KOPT-K1 (cell line): ENCODE measurements around the gene HGFAC.

ENCODE experiments used
- H3K27ac ChIP-seq: fragments of 200-600 bp; sonication (generic); 2 replicates; pipeline ENCODE4 v1.5.1; 2016; ENCODE audit warnings: antibody characterized with exemption, mild to moderate bottlenecking, low read depth, low read length; ENCODE audit not compliant: poor library complexity, severe bottlenecking
- H3K36me3 ChIP-seq: fragments of 200-600 bp; sonication (generic); 2 replicates; pipeline ENCODE4 v1.5.1; 2017; ENCODE audit warnings: antibody characterized with exemption, mild to moderate bottlenecking, low read length, moderate library complexity; ENCODE audit not compliant: insufficient read depth
- H3K9me3 ChIP-seq: fragments of 200-600 bp; sonication (generic); 2 replicates; pipeline ENCODE4 v1.5.1; 2017; ENCODE audit warnings: antibody characterized with exemption, low read length, mild to moderate bottlenecking; ENCODE audit not compliant: insufficient read depth, poor library complexity, severe bottlenecking

The HGFAC gene

DNA sequence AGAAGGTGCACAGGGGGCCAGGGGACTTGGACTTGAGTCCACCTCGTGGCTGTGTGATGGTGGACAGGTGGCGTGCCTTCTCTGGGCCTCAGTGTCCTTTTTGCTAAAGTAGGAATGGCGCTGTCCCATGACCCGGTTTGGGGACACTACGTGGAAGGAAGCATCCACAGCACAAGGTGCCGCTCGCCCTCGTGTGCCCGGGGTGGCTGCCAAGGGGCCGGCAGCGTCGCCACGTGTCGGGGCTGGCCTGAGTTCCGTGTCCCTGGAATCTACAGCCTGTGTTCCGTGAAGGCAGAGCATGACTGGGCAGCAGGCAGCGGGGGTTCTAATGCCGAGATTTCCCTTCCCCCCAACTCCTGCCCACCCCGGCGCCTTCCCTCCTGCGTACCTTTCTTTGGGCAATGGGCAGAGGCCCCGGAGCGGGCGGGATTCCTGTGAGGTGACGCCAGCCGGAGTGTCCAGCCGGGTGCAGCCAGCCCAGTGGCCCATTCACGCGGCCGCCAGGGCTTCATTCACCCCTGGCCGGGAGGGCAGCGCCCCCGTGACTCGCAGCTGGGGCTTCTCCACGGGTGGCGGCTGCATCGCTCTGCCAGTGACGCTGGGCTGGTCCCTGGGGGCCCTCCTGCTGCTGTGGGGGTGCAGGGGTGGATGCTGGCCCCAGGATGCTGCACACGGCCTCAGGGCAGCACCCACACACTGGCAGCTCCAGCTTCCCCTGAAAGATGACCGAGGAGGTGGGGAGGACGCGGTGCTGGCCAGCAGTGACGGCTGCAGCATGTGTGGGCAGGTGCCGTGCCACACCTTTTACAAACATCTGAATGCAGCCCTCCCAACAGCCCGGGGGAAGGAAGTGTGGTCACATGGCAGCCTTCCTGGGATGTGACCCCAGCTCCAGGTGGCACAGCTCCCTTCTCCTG, 42.5 kb downstream of the HGFAC start:
- no peaks in the 10 kb centered on the region for H3K9me3 ChIP-seq
- H3K27ac ChIP-seq = no peak overlapping the region
- no peaks in the 10 kb centered on the region for H3K36me3 ChIP-seq

DNA sequence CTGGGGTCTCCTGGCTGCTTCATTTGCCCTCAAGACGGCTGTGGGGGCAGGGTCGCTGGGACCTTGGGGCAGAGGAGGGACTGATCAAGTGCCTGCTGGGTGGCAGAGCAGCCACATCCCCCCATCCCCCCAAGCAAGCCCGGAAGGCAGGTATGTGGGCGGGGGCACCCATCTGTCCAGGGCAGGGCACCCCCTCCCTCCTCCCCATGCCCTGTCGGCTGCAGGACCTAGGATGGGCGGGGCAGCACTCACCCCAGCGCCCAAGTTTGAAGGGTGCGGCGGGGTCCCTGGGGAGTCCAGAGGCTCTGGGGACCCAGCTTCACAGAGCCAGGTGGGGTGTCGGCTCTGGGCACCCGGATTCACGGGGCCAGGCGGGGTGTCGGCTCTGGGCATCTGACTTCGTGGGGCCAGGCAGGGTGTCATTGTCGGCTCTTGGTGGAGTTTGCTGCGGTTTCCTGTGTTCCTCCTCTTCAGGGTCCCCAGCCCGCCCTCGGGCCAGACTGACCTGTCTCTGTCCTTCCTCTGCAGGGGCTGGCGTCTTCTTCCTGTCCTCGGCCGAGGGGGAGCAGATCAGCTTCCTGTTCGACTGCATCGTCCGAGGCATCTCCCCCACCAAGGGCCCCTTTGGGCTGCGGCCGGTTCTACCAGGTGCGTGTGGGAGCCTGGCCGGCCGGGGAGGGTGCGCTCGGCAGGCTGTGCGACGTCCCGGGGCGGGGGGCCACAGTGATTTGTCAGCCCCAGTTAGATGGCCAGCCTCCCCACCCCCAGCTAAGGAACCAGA, 43.4 kb downstream of the HGFAC start:
- H3K36me3 ChIP-seq = no peaks in the 10 kb centered on the region
- H3K9me3 ChIP-seq = no peaks in the 10 kb centered on the region
- H3K27ac ChIP-seq = no peak overlapping the region

DNA sequence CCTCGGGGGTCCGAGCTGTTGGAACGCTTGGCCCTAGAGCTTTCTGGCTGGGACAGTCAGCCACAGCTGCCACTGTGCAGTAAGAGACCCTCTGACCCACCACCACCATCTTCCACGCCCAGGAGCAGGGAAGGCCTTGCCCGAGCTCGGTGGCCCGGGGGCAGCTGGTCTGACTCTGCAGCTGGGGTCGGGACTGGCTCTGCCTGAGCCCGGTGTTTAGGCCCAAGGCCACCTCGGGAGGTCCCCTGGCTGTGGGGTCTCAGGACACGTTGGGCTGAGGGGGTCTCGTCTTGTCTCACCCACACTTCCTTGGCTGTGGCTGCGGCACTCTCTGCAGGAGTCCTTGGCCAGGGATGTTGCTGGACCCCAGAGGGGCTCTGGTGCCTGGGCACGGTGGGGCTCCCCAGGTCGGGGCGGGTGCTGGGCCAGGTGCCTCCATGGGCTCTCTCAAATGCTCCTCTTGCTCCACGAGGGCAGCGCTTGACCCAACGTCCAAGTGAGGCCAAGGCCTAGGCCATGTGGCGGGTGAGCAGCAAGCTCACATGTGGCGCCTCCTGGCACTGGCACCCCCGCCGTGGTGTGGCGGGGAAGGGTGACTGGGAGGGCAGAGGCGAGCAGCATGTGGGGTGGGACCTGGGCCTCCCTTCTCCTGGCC, 44.2 kb downstream of the HGFAC start:
- Histone ChIP-seq H3K9me3 (no peaks in the 10 kb centered on the region), H3K36me3 (no peaks in the 10 kb centered on the region), H3K27ac (no peak overlapping the region)

DNA sequence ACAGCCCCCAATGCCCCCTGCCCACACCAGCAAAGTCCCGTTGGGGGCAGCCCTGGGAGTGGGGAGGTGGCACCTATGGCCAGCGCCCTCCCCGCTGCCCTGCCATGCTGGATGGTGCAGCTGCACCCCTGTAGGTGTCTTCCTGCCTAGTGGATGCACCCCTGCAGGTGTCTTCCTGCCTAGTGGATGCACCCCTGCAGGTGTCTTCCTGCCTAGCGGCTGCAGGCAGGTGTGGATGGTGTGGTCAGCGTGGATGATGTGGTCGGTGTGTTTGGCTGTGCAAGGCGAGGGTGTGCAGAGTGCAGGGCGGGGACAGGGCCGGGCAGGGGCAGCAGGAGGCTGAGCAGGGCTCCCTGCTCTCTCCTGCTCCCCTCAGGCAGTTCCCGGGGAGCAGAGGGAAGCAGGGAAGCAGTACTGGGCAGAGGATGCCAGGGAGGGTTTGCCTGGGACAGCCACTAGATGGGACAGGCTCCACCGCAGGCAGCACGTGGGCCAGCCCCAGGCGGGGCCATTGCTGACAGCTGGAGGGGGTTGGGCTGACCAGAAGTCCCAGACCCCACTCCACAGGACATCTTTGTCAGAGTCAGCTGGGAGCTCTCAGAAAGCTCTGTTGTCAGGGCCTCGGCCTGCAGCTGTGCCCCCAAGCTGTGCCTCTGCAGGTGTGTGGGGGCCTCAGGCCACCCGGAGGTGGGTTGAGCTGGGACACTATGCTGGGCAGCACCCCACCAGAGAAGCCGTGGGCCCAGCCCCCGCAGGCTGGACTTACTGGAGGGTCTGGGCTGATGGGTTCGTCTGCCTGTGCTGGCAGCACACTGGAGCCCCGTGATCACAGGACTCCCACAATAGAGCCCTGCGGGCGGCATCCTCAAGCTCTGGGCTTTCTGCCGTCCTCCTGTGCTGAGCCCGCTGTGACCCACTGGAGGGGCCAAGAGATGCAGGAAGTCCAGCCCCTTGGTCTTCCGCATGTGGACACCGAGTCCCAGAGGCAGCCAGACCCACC, 45.1 kb downstream of the HGFAC start:
- H3K36me3 ChIP-seq = no peaks in the 10 kb centered on the region
- H3K9me3 ChIP-seq = no peaks in the 10 kb centered on the region
- H3K27ac ChIP-seq = no peak overlapping the region

DNA sequence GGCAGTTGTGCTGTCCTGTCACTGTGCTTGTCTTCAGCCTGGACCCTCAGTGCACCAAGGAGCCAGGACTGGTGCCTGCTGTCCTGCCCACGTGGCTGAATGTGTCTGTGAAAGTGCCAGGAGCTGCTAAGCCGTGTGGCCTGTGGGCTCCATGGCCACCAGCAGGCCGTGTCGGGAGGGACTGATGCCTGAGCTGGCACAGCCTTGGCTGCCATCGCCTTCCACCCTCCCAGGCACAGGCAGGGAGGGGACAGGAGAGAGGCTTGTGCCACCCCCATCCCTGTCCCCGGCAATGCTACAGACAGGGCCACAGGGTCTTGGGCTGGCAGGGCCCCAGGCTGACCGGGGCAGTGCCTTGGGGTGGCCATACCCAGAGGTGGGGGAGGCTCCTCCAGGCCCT, 46.1 kb downstream of the HGFAC start:
- no peaks in the 10 kb centered on the region for H3K9me3 ChIP-seq
- no peak overlapping the region for H3K27ac ChIP-seq
- no peaks in the 10 kb centered on the region for H3K36me3 ChIP-seq

DNA sequence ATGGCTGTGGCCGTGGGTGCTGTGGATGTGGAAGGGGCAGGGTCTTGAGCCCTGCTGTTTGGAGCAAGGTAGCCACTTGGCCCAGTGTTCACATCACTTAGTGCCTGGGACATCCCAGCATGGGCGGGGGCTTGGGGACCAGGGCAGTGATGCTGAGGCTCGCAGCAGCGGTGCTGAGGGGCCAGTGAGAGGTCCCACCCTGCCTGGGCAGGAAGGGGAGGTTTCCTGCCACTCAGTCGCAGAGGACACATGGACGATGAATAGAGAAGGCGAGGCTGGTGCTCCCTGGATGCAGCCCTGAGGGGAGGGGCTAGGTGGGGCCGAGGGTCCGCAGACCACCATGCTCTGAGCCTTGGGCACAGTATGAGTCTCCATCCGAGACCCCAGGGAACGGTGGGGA, 47.1 kb downstream of the HGFAC start:
- Histone ChIP-seq H3K27ac (no peak overlapping the region), H3K9me3 (no peaks in the 10 kb centered on the region), H3K36me3 (no peaks in the 10 kb centered on the region)

DNA sequence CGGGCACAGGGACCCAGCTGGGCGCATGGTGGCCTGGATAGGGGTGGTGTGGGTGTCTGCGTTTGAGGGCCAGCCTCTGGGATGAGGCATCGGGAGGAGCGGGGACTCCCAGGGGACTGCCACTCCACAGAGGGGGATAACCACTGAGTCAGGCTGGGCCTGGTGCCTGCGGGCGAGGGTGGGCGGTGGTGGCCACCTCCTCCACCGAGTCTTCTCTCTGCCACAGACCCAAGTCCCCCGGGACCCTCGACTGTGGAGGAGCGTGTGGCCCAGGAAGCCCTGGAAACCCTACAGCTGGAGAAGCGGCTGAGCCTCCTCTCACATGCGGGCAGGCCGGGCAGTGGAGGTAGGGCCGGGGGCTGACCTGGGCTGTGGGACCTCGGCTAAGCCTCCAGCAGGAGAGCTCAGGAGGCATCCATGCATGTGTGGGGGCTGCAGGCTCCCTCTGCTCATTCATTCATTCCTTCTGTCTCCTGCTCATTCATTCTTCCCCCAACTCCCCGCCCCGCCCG, 47.7 kb downstream of the HGFAC start:
- no peaks in the 10 kb centered on the region for H3K36me3 ChIP-seq
- no peaks in the 10 kb centered on the region for H3K9me3 ChIP-seq
- no peak overlapping the region for H3K27ac ChIP-seq

DNA sequence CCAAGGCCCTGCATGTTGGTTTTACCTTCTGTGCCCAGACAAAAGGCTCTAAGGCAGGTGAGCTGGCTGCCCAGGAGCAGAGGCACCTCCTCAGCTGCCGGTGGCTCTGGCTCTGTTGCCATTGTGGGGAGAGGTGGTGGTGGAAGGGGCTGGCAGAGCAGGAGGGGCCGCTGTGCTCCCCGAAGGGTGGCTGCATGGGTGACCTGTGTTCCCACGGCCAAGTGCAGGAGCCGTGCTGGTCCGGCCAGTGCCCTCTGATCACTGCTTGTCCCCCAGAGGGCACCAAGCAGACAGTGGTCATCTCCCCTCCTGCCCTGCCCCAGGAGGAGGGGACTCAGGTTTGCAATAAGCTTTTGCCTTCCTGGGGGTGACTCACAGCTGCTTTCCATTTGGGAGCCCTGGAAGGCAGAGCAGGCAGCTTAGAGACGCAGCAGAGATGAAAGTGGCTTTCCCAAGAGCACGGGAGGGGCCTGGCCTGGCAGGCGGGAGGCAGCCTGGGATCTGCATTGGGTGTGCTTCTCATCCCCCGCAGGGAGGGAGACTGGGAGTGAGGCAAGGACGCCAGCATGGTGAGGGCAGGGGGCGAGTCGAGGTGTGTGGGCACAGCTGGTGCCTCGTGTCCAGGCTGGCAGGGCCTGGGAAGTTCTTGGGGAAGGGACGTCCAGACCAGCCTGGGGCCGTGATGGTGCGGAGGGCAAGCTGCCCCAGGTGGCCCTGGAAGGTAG, 50.1 kb downstream of the HGFAC start:
- Histone ChIP-seq H3K36me3 (no peaks in the 10 kb centered on the region), H3K27ac (no peak overlapping the region), H3K9me3 (no peaks in the 10 kb centered on the region)

DNA sequence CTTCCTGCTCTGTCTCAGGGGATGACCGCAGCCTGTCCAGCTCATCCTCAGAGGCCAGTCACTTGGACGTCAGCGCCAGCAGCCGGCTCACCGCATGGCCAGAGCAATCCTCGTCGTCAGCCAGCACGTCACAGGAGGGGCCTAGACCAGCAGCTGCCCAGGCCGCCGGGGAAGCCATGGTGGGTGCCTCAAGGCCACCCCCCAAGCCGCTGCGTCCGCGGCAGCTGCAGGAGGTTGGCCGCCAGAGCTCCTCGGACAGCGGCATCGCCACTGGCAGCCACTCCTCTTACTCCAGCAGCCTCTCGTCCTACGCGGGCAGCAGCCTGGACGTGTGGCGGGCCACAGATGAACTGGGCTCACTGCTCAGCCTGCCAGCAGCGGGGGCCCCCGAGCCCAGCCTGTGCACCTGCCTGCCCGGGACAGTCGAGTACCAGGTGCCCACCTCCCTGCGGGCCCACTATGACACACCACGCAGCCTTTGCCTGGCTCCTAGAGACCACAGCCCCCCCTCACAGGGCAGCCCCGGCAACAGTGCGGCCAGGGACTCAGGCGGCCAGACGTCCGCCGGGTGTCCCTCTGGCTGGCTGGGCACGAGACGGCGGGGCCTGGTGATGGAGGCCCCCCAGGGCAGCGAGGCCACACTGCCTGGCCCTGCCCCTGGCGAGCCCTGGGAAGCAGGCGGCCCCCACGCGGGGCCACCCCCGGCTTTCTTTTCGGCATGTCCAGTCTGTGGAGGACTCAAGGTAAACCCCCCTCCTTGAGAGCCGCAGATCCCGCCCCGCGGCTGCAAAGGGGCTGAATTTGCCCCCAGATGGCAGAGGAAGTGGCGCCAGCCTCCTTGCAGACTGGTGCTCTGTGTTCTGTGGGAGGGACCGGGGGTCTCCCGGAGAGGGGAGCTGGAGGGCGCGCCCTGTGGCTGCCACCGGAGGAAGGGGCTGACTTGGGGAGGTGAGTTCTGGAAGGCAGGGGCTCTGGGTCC, 51.3 kb downstream of the HGFAC start:
- Histone ChIP-seq H3K9me3 (no peaks in the 10 kb centered on the region), H3K27ac (no peak overlapping the region), H3K36me3 (no peaks in the 10 kb centered on the region)

DNA sequence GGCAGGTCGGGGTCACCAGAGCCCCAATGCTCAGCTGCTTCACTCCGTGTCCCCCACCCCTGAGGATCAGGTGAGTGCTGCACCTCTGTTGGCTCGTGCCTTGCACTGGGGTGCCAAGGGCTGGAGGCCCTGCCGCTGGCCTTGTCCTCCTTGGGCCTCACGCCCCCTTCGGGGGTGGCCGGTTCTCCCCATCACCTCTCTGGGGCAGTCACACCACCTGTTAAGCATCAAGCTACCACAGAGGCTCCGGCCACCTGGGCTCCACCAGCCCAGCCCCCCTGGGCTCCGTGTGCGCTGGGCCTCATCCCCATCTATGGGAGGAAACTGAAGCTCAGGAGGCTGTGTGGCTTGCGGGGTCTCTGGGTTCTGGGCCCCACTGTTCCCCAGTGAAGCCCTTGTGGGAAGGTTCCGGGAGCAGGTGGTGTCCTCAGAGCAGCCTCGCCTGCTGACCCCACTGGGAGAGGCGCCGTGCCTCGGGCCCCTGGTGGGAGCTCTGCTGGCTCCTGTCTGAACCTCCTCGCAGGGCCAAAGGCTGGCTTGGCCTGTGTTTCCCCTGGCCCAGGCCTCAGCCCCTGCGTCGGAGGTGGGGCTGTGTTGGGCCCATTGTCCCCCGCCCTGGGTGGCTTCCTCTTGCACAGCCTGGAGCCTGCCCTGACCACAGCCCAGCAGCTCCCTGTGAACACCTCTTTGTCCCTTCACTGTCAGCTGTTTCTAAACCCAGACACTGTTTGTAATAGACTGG, 52.1 kb downstream of the HGFAC start:
- H3K9me3 ChIP-seq = no peaks in the 10 kb centered on the region
- no peaks in the 10 kb centered on the region for H3K36me3 ChIP-seq
- no peak overlapping the region for H3K27ac ChIP-seq

DNA sequence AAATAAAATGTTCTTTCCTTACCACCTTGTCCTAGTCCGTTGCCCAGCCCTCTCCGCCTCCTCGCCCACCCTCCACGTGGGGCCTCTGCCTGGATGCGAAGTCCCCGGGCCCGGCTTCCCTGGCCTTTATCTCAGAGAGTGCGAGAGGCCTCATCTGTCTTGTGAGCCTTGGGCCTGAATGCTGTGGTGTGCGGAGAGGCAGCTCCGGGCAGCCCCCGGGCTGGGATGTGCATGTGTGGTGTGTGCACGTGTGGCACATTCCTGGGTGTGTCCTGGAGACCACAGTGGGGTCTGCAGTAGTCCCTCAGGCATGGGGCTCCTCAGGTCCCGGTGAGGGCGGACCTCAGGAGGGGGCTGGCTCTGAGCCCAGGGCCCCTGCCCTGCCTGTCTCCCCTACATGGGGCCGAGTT, 52.7 kb downstream of the HGFAC start:
- Histone ChIP-seq H3K36me3 (no peaks in the 10 kb centered on the region), H3K9me3 (no peaks in the 10 kb centered on the region), H3K27ac (no peak overlapping the region)

DNA sequence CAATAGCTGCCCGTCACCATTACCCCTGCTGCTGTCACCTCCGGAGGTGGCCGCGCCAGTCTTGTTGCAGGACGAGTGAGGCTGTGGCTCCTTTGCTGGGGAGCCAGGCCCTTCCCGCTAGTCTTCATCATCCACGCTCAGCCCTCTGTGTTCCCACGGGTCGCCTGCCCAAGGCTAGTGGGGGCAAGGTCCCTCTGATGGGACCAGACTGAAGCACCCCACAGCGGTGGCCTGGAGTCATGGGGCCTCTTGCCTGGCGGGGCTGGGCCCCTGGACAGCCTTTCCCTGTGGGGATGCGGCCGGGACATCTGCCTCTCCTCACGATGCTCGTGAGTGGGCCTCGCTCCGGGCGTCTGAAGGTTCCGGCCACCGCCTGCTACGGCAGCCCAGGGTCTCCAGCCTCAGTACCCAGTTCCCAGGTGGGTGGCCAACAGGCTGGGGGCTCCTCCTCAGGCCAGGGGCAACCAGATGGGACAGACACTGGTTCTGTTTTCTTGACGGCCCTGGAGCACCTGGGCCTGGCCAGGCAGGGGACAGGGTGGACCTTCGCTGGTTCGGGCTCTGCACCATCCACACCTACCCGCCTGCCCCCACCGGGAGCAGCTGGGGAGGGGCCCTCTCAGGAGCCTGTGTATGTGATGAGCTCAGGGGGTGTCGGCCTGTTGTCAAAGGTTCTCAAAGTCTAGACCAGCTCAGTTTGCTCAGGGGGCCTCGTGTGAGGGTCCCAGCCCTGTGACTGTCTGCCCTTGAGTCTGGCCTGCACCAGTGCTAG, 53.6 kb downstream of the HGFAC start:
- Histone ChIP-seq H3K9me3 (no peaks in the 10 kb centered on the region), H3K27ac (no peak overlapping the region), H3K36me3 (no peaks in the 10 kb centered on the region)
